HuH-7.5 (cell line): Measurements from ENCODE around the gene ANKRD35.
"Not testable (repeated sequence)": the region's sequence is repeated elsewhere in the genome, so short reads cannot be mapped to it uniquely, and the experiment has no call there.

ENCODE experiments used
- DNase-seq: peaks from one replicate; pipeline ENCODE4 v3.0.0; 2011; ENCODE audit warnings: low spot score

ANKRD35 gene

DNA sequence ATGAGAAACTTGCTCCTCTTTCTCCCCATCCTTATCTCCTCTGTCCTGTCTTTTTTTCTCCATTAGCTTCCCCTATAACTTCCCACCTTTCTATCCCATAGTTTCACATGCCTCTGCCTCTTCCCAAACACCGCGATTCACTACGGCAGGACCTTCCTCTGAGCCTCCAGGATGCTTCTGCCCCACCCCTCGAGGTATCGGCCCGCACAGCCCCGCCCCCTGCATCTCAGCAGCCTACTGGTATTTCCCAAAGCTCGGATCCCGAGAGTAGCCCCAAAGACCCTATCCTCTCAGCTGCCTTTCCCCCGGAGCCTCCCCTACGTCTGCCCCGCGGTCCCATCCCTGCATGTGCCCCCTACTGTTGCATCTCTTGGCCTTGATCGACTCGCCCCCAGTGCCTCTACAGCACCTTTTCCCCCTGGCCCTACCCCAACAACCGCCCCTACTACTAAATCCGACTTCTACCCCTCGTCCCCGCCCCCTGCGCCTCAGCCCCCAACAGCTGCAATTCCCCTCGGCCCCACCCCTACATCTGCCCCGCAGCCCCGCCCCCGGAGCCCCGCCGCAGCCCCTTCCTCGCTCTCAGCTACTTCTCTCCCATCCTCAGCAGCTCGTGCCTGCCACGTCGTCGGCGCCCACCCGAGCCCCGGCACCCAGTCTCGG, 27.3 kb downstream of the ANKRD35 start:
- peak; percentile 71 for DNase-seq

DNA sequence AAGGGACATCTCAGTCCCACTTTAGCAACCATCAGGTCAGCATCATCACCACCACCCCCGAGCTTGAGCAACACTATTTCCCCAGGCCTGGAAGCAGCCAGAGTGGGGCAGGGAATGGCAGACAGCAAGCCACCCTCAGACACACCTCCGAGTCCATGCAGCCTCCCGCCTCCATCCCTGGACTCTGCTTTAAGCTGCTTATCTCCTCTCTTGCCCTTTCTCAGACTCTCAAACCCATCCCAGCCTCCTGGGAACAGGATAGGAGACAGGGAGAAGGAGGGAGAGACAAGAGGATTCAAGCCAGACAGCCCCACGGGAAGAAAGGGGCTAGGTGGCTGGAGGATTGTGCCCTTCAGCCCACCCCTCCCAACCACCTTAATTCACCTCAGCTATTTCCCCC, 28.5 kb downstream of the ANKRD35 start:
- no peak for DNase-seq

DNA sequence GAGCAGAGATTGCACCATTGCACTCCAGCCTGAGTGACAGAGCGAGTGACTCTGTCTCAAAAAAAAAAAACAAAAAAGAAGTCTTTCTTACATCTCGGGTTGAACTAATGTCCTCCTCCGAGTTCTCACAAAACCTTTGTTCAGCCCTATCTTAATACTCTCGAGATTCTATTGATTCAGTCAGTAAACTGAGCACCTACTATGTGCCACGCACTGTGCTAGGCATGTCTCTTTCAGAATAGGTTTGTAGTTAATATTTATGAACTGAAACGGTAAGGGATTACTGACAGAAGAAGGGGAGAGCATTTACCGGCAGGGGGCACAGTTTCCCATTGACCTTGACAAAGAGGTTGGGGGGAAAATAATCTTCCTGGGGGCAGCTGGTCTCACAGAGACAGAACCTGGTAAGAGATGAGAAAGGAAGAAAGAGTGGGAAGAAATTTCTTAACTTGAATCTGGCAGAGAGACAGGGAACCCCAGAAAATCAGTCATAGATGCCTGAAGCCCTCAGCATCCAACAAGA, 30.2 kb downstream of the ANKRD35 start:
- DNase-seq = no peak

DNA sequence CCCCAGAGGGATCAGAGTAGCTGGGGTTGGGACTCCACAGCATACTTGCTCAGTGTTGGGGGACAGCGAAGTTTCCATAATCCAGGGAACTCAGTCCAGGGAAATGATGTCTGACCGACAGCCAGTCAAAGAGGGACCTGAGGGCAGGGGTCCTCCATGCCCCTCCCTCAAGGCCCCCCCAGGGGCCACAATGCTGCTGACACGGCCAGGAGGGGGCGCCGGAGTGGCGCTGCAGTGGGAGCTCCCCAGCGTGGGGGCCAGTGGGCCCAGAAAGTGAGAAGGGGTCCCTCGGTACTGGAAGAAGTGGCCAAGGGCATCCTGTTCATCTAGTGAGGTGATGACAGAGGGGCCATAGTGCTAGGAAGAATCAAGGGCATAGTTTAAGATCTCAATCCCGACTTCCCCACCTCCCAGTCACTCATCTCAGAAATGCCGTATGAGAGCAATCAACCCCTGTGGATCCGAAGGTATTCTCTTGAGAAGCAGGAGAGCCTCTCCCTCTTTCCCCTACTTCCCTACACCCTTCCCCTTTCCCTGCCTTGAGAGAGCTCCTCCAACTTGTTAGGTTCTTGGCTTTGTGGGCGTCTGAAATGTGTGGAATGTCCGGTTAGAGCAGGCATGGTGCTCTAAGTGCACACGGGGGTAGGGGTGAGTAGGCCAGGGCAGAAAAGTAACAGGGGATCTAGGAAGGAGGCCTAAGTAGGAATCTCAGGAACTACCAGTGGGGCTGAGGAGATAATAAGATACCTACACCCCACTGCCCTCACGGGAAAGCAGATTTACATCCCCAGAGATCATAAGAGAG, 36.1 kb downstream of the ANKRD35 start:
- DNase-seq = no peak

DNA sequence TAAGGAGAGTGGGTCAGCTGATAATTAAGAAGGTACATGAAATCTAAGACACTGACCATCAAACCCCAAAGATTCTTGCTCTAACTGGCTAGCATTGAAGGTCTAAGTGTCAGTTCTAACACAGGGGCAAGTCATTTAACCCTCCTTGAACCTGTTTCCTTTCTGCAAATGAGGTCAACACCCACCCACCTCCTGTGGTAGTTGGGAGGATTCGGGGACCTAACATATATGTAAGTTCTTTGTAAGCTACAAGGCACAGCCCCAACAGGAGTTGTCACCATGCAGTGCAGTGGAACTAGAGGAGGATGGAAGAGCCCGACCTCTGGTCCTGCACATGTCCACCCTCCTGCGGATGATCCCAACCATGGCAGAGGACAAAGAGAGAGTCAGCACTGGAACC, 37.8 kb downstream of the ANKRD35 start:
- no peak for DNase-seq

DNA sequence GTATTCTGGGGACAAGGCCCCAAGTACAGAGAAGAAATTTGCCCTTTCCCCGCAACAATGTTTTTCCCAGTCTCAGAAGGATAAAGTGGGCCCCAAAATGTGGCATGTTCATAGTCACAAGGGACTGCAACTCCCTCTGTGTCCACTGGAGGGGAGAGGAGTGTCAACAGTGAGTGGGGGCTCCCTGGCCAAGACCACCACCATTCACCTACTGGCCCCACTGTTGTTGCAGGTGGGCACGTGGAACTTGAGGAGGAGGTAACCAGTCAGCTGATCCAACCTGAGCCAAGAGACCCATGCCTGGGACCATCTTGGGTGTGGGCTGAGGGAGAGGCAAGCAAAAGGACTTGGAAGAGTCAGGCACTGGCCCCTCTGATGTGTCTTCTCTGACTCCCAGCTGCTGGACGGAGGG, 39.5 kb downstream of the ANKRD35 start:
- peak; percentile 65 for DNase-seq

DNA sequence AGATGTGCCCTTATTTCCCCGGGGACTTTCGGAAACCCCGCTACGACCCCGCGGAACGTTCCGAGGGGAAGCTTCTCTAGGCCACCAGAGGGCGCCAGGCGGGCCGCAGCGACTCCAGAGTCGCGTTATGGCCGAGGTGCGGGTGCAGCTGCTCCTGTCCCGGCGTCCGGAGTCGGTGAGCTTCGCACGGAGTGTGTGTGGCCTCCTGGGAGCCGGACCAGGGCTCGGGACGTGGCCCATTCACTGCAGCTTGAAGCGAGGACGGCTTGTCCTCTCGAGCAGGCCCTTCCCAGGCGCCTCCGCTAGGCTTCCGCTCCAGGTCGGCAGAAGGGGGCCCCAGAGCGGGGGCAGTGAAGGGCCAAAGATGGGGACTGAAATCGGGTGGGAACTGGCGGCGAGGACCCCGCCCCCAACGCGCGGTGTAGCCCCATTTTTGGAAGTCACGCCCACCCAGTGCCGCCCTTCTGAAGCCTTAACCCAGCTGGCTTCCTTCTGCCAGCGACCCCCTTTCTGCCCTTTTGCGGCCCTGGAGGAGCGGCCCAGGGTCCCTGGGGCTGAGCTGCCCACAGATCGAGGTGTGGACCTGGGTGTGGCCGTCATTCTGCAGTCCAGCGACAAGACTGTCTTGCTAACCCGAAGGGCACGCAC, 40.0 kb downstream of the ANKRD35 start, which contains the start of gene NUDT17:
Gene NUDT17, plus strand, starts transcription at position 117 of the 648 bp plus-strand sequence. Its CDS starts 11 bp downstream, at position 128.
- DNase-seq = peak; percentile 82

DNA sequence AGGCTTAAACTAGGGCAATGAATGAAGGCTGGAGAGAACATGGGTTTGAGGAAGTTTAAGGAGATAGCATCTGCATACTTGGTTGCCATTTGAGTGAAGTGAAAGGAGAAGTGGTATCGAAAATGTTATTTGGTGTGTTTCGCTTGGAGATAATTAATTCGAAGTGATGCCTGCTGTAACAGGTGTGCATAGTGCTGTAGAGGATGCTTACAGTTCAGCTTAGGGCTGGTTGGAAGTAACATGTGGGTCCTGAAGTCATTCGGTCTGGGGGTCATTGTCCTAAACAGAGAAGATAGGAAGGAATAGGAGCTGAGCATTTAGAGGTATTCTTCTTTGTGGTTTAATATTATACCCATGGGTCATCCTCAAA, 40.5 kb downstream of the ANKRD35 start:
- DNase-seq = no peak

DNA sequence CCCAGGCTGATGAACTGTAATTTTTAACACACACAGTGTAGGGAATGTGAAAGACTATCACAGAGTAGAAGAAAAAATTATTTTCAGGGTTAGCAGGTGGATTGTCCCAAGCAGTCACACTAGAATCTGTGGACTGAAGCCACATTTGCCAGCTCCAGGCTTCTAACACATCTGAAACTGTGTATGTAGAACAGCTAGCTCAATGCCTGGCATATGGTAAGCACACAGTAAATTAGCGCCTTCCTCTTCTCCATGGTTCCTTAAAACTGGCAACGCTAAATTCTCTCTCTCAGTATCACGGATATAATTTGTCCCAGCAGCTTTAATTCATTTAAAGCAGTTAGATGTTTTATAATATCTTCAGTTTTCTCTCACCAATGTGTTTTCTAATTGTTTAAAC, 42.6 kb downstream of the ANKRD35 start:
- DNase-seq = no peak

DNA sequence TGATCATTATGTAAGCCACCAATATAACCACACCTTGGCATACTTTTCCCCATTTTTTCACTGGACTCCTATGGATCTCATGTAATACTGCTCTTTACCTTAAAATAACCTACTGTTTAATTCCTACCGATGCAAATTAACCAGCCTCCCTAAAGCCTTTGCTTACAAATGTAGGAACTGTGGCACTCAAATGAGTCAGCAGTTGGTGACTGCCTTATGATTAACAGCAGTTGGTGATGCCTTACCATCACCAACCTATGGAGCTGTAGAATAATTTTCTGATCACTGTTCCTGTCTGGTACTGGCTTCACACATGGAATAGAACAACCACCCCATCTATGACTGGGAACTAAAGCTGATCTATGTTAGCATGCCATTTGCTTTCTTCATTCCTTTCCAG, 48.0 kb downstream of the ANKRD35 start:
- DNase-seq = no peak

DNA sequence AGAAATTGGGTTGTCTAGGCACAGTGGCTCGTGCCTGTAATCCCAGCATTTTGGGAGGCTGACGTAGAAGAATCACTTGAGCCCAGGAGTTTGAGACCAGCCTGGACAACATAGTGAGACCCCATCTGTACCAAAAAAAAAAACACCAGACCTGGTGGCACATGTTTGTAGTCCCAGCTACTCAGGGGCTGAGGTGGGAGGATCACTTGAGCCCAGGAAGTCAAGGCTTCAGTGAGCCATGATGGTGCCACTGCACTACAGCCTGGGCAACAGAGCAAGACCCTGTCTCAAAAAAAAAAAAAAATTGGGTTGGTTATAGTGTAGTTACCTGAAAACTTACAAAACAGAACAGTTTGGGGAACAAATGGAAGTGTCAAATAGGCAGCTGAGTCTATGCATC, 54.9 kb downstream of the ANKRD35 start:
- not testable (repeated sequence) for DNase-seq

DNA sequence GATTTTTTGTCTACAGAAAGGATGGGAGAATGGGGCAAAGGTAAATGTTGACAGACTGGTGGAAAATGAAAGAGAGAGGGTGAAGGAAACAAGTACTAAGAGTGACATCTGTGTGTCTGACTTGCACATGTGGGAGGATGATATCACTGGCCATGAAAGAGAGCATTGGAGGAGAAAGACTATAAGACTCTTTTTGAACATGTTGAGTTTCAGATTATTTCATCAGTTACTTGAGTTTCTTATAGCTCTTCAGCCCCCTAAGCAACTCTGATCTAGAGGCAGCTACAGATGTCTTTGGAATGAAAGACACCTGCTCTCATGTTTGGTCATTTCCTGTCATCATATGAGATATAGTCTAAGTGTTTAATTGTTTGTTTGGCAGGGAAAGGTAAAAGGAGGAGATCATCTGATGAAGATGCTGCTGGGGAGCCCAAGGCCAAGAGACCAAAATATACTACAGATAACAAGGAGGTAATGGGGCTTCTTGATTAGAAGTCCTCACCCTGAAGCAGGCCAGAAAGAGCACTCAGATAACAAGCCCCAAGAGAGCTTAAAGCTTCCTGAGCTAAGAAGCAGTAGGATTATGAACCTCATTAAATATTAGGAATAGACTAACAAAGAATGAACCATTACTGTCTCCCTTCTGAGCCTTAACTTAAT, 57.2 kb downstream of the ANKRD35 start:
- DNase-seq = no peak

DNA sequence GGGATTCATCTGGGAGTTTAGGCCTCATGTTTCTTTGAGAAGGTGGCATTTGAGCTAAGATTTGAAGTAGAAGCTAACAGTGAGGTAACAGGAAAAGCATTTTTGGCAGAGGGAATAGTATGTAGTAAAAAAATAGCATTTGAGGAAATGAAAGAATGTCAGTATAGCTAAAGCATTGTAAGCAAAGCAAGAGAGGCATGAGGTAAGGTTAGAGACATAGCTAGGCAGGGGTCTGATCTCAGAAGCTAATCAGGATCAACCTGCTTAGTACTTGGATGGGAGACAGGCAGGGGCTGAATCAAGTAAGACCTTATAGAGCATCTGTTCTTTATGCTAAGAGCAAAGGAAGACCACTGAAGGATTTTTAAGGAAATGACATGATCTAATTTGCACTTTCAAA, 57.7 kb downstream of the ANKRD35 start:
- no peak for DNase-seq

DNA sequence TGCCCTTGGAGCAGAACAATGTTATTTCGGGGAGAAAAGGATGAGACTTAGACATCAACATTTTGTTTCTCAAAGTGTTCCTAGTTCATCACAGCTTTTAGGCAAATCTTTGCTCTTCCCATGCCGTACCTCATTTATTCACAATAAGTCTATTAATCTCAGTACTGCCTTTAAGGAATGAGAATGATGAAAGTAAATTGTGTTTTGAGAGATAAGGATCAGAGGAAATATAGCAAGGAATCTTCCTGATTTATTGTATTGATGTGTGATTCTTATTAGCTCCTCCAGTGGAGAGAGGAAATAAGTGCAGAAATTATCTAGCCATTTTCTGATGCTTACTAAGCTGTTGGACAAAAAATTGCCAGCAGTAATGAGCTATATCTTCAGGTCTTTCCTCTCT, 59.6 kb downstream of the ANKRD35 start:
- DNase-seq = no peak

DNA sequence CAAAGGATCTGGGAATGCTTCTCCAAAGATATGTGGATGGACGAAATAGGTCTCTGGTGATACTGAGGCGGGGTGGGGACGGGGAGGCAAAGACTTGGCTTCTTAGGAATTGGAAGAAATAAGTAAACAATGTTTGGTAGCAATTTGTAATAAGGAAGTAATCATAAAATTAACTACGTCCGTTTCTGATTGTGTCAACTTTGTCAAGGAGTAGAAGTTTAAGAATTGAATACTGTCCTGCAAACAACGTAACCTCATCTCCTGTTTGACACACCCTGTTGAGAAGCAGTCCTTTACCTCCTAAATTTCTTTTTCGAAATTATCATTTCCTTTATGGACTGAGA, 61.2 kb downstream of the ANKRD35 start:
- DNase-seq = no peak

DNA sequence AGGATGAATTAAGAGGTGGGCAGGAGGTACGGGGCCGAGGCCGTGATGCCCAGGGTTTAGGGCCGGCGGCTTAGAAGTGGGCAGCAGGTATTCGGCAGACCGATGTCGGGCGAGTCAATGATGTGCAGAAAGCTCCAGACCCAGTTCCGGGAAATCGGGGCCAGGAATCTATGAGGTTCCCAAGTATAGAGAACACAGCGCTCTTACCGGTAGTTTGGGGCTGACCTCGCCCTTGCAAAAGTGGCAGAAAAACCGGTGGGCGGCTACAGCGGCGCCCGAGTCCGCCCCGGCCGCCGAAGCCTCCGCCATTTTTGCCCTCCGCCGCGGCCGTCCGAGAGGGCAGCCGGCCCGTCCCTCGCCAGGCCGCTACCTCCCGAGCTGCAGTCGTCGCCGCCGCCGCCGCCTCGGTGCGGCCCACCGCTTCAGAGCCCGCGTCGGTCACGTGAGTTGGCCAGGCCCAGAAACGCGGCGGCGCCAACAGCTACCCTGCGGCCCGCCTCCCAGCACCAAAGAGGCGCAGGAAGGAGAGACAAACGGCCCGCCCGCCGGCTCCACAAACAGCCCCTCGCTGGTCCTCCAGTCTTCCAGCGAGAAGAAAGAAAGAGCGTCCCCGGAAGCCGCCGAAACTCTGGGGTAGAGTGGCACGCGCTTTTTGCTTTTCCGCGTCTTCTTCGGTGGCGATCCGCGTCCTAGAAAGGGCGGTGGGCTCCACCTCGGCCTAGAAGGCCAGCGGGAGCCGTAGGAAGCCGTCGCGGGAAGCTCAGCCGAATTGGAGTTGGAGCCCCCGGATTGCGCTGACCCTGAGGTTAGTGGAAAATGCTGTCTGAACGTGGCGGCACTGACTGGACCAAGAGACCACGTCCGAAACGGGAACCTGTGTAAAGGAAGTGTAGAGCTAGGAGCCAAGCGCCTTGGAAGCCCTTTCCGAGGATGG, 61.8 kb downstream of the ANKRD35 start, which contains the start of the genes POLR3C and RNF115:
Gene POLR3C, plus strand, starts transcription at position 636 of the 934 bp plus-strand sequence. CDS start 1,577 bp downstream, outside the sequence.
Gene RNF115, minus strand, starts transcription at position 531 of the 934 bp plus-strand sequence. Its CDS starts 222 bp downstream, at position 309.
- DNase-seq = peak; percentile 71

DNA sequence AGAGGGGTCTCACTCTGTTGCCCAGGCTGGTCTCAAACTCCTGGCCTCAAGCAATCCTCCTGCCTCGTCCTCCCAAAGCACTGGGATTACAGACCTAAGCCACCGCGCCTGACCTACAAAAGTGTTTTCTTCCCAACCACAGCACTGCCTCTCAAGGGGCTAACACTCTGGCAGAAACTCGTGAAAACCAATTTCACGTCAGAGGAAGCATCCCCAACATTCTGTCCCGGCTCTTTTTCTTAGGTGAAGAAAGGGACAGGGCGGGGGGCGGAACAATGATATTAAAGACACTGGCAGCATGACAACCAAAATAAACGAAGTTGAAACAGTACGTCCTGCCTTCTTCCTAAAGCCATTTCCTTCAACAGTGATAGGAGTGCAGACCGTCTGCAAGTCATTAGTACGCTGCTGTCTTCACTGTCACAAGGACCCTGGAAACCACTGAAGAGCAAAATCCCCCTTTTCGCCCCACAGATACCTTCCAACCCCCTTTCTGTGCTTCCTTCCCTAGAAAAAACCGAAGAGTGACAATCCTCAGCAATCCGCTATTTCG, 62.8 kb downstream of the ANKRD35 start:
- not testable (repeated sequence) for DNase-seq

DNA sequence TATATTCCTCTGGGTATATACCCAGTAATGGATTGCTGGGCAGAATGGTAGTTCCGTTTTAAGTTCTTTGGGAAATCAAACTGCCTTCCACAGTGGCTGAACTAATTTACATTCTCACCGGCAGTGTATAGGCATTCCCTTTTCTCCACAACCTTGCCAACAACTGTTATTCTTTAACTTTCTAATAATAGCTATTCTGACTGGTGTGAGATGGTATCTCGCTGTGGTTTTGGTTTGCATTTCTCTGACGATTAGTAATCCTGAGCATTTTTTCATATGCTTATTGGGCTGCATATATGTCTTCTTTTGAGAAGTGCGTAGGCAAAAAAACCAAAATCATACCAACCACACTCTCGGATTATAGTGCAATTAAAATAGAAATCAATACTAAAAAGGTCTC, 67.6 kb downstream of the ANKRD35 start:
- not testable (repeated sequence) for DNase-seq
